GM12891 (cell line): ENCODE measurements around the gene STAP2.
"Not testable (repeated sequence)": the region's sequence is repeated elsewhere in the genome, so short reads cannot be mapped to it uniquely, and the experiment has no call there.

Experiments used
- POLR2A ChIP-seq: IDR thresholded peaks from 2 replicates; pipeline ENCODE4 v1.6.1; 2011; ENCODE audit warnings: low read depth, low read length, control low read depth
- POLR2AphosphoS5 ChIP-seq: IDR thresholded peaks from 2 replicates; pipeline ENCODE4 v1.6.1; 2011; ENCODE audit warnings: low read depth, low read length, control low read depth
- SPI1 ChIP-seq: IDR thresholded peaks from 2 replicates; pipeline ENCODE4 v1.6.1; 2011; ENCODE audit warnings: low read depth, low read length, control low read depth
- TAF1 ChIP-seq: IDR thresholded peaks from 2 replicates; pipeline ENCODE4 v1.6.1; 2011; ENCODE audit warnings: low read depth, low read length, control low read depth

DNA sequence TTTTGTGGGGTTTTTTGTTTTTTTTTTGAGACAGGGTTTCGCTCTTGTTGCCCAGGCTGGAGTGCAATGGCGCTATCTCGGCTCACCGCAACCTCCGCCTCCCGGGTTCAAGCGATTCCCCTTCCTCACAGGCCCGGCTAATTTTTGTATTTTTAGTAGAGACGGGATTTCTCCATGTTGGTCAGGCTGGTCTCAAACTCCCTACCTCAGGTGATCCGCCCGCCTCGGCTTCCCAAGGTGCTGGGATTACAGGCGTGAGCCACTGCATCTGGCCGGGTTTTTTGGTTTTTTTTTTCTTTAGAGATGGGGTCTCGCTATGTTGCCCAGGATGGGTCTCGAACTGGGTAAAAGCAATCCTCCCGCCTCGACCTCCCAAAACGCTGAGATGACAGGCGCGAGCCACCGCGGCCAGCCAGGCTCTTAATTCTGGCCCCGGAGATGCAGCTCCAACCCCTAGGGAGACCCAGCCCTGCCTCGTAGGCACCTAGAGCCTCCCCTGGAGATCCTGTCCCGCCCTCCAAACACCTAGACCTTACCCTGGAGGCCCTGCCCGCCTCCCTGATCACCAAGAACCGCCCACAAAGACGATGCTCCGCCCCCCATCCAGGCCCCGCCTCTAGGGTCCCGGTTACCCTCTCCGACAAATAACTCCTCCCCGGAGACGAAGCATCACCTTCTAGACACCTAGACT is 9.5 kb downstream of the STAP2 start:
- TF ChIP-seq POLR2A, TAF1, POLR2AphosphoS5, SPI1: not testable (repeated sequence)
